HG02943 (cell line): Measurements from ENCODE around the gene ITGB4.
"Not testable (repeated sequence)": the region's sequence is repeated elsewhere in the genome, so short reads cannot be mapped to it uniquely, and the experiment has no call there.

Source experiments
- ATAC-seq: cut with Tn5 transposase; IDR thresholded peaks from one replicate; pipeline ENCODE4 v1.9.1; 2021; ENCODE audit warnings: mild to moderate bottlenecking, low read depth, moderate library complexity; ENCODE audit not compliant: unreplicated experiment

The ITGB4 gene

GRCh38 chr17:75751676-75752404 is 30.6 kb downstream of the ITGB4 start:
- ATAC-seq = no peak

GRCh38 chr17:75752405-75752709 is 31.1 kb downstream of the ITGB4 start:
- no peak for ATAC-seq

GRCh38 chr17:75752802-75753513 is 31.7 kb downstream of the ITGB4 start:
- ATAC-seq = no peak

- ATAC-seq = no peak
These were observed 32.5 kb downstream of the ITGB4 start for GRCh38 chr17:75753514-75754377.

GRCh38 chr17:75754378-75755204 is 33.3 kb downstream of the ITGB4 start:
- ATAC-seq = no peak

GRCh38 chr17:75755205-75755901 is 34.1 kb downstream of the ITGB4 start:
- no peak for ATAC-seq

GRCh38 chr17:75755990-75756389 is 34.7 kb downstream of the ITGB4 start:
- ATAC-seq = no peak

- no peak for ATAC-seq
These were observed 35.3 kb downstream of the ITGB4 start for GRCh38 chr17:75756451-75757085.

GRCh38 chr17:75757086-75757681 is 35.9 kb downstream of the ITGB4 start:
- ATAC-seq = no peak

- no peak for ATAC-seq
These were observed 37.1 kb downstream of the ITGB4 start for GRCh38 chr17:75758131-75758905.

GRCh38 chr17:75759457-75759856 is 38.2 kb downstream of the ITGB4 start:
- no peak for ATAC-seq

- ATAC-seq = not testable (repeated sequence)
These were observed 38.9 kb downstream of the ITGB4 start for GRCh38 chr17:75759978-75760640.

- ATAC-seq = no peak
These were observed 41.4 kb downstream of the ITGB4 start for GRCh38 chr17:75762513-75763268.

- no peak for ATAC-seq
These were observed 42.0 kb downstream of the ITGB4 start for GRCh38 chr17:75763269-75763607.

- ATAC-seq = no peak
These were observed 42.6 kb downstream of the ITGB4 start for GRCh38 chr17:75763613-75764416.

GRCh38 chr17:75764417-75764710 is 43.1 kb downstream of the ITGB4 start:
- no peak for ATAC-seq
